Brain microvascular endothelial cell (primary cell): ENCODE measurements around the gene DCLRE1A.
"Not testable (repeated sequence)": the region's sequence is repeated elsewhere in the genome, so short reads cannot be mapped to it uniquely, and the experiment has no call there.

Experiments
- DNase-seq: peaks from one replicate; pipeline ENCODE4 v3.0.0-alpha.2; 2020
- H3K27ac ChIP-seq: fragments of 250-450 bp; sonication (Bioruptor Pico); 2 replicates; pipeline ENCODE4 v1.5.1; 2020; ENCODE audit warnings: mild to moderate bottlenecking, moderate library complexity
- H3K27me3 ChIP-seq: fragments of 250-450 bp; sonication (Bioruptor Pico); replicated peaks from 2 replicates; pipeline ENCODE4 v1.5.1; 2020; ENCODE audit warnings: mild to moderate bottlenecking
- H3K36me3 ChIP-seq: fragments of 250-450 bp; sonication (Bioruptor Pico); replicated peaks from 2 replicates; pipeline ENCODE4 v1.5.1; 2020; ENCODE audit warnings: mild to moderate bottlenecking
- H3K4me3 ChIP-seq: 2 replicates; pipeline ENCODE4 v1.5.1; 2011; ENCODE audit warnings: low read depth, mild to moderate bottlenecking, control low read depth, low read length, moderate library complexity
- in situ Hi-C: cut with HindIII; loops from 2 replicates; pipeline ENCODE4 v1.10.0; 2017; ENCODE audit warnings: low sequenced_read_pairs, low pct_ligation_motif_present
- TF ChIP-seq, protein P1 (sequence below): IDR thresholded peaks from 2 replicates; pipeline ENCODE4 v1.5.1; 2011; ENCODE audit warnings: low read depth, mild to moderate bottlenecking, moderate library complexity, low read length, control low read depth, inconsistent platforms; ENCODE audit errors: missing control alignments

Gene DCLRE1A

DNA sequence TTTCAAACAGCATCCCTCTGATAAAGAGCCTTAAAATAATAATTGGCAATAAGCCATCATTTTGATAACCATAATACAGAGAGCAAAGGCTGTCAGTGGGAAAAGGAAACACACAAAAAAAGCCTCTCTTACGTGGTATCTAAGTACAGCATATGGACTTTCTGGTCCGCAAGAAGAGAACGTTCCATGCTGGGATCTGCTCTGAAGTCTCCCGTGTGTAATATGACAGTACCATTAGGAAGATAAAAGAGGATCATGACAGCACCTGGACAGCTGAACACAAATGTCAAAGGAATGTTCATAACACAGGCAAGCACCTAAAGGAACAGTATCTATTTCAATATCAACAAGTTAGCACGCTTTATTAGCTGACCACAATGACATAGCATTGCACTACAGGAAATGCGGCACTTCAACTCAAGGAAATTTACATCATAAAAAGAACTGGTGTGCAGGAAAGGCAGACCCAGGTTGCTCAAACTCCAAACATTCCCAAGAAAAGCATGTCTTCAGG, 9.9 kb downstream of the DCLRE1A start:
- DNase-seq, result no peak
- no peaks in the 10 kb centered on the region for H3K27me3 ChIP-seq
- no peak overlapping the region for H3K27ac ChIP-seq
- in situ Hi-C loops, result no loop called here
- no peak overlapping the region for H3K4me3 ChIP-seq
- TF ChIP-seq, protein P1, sequence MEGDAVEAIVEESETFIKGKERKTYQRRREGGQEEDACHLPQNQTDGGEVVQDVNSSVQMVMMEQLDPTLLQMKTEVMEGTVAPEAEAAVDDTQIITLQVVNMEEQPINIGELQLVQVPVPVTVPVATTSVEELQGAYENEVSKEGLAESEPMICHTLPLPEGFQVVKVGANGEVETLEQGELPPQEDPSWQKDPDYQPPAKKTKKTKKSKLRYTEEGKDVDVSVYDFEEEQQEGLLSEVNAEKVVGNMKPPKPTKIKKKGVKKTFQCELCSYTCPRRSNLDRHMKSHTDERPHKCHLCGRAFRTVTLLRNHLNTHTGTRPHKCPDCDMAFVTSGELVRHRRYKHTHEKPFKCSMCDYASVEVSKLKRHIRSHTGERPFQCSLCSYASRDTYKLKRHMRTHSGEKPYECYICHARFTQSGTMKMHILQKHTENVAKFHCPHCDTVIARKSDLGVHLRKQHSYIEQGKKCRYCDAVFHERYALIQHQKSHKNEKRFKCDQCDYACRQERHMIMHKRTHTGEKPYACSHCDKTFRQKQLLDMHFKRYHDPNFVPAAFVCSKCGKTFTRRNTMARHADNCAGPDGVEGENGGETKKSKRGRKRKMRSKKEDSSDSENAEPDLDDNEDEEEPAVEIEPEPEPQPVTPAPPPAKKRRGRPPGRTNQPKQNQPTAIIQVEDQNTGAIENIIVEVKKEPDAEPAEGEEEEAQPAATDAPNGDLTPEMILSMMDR, result no peak
- H3K36me3 ChIP-seq, result no peaks in the 10 kb centered on the region

DNA sequence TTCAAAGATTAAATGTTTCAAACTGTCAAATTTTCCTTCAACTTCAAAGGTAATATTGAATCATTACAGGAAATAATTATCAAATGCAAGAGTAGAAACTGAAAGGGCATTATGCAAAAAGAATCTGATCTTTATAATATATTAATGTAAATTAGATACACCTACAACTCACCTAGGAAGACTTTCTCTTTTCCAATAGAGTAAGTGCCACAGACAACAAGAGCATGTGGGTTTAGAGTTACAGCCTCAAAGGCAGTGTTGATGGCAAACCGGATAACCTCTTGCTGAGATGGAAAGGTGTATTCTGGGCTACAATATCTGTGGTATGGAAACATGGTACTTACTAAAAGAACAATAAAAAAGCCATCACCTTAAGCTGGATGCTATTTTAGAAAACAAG, 11.7 kb downstream of the DCLRE1A start:
- H3K27ac ChIP-seq, result no peak overlapping the region
- no peaks in the 10 kb centered on the region for H3K36me3 ChIP-seq
- in situ Hi-C loops, result no loop called here
- DNase-seq, result no peak
- TF ChIP-seq, protein P1, result no peak
- no peak overlapping the region for H3K4me3 ChIP-seq
- H3K27me3 ChIP-seq, result no peaks in the 10 kb centered on the region

DNA sequence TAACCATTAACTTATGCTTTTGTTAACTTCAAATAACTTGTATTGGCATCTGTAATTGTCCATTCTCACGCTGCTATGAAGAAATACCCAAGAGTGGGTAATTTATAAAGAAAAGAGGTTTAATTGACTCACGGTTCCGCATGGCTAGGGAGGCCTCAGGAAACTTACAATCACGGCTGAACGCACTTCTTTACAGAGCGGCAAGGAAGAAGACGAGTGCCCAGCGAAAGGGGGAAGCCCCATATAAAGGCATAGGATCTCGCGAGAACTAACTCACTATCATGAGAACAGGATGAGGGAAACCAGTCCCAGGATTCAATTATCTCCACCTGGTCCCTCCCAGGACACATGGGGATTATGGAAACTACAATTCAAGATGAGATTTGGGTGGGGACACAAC, 25.3 kb downstream of the DCLRE1A start:
- DNase-seq, H3K4me3 ChIP-seq, H3K27ac ChIP-seq, H3K36me3 ChIP-seq, H3K27me3 ChIP-seq, in situ Hi-C loops: not testable (repeated sequence)

DNA sequence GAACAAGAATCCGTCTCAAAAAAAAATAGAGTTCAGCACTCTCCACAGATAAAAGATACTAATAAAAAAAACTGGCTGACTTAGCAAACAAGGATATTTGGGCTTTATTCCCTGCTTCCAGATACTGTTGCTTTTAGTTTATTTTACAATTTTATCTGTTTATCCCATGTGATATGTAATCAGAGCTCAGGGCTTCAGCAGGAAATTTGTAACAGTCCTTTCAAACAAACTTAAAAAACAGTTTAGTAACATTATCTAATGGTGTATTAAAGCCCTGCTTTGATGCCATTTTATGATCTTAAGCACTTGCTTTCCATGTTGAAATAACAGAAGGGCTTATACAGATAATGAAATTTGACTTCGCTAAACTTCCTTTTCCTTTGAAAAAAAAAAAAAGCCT, 28.1 kb downstream of the DCLRE1A start:
- Histone ChIP-seq H3K36me3 (no peaks in the 10 kb centered on the region), H3K27ac (no peak overlapping the region), H3K27me3 (no peaks in the 10 kb centered on the region), H3K4me3 (no peak overlapping the region)
- TF ChIP-seq, protein P1, result no peak
- in situ Hi-C loops, result no loop called here
- no peak for DNase-seq

DNA sequence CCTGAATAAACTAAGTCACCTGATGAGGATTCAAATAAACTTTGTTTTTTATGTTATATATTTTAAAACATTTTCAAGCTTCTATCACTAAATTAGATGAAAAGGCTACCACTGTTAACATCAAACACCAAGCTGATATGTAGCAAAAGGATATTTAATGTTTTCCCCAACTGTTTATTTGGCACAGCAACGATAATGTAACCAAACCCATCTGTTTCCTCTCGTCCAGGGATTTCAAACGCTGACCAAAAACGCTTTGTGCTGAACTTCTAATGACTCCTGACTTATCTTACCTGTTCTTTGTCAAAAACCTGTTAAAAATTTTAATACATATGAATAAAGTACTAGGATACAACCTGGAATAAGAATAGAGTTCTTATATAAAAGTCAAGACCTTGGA, 30.5 kb downstream of the DCLRE1A start:
- Histone ChIP-seq H3K27me3 (no peaks in the 10 kb centered on the region), H3K27ac (no peak overlapping the region), H3K36me3 (no peaks in the 10 kb centered on the region), H3K4me3 (no peak overlapping the region)
- in situ Hi-C loops, result no loop called here
- no peak for DNase-seq
- TF ChIP-seq, protein P1, result no peak

DNA sequence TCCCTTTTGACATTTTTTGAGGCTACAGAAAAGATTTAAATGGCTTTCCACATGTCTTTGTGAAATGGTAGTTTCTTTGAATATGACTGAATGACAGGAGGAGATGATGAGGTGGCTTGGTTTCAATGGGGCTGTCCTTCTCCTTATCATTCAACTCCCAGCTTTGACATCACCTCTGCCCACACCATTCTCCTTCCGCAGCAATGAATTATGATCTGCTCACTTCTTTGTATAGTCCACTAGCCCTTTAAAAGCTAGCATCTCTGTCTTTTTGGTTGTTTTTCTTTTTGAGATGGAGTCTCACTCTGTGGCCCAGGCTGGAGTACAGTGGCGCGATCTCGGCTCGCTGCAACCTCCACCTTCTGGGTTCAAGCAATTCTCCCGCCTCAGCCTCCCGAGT, 31.7 kb downstream of the DCLRE1A start:
- in situ Hi-C loops, result no loop called here
- TF ChIP-seq, protein P1, result no peak
- Histone ChIP-seq H3K27ac (no peak overlapping the region), H3K27me3 (no peaks in the 10 kb centered on the region), H3K4me3 (no peak overlapping the region), H3K36me3 (no peaks in the 10 kb centered on the region)
- DNase-seq, result no peak

DNA sequence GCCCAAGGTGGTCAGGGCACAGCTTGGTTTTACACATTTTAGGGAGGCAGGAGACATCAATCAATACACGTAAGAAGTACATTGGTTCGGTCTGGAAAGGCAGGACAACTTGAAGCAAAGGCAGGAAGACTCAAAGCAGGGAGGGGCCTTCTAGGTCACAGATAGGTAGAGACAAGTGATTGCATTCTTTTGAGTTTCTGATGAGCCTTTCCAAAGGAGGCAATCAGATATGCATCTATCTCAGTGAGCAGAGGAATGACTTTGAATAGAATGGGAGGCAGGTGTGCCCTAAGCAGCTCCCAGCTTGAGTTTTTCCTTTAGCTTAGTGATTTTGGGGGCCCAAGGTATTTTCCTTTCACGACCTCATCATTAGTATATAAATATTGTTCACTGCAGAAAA, 32.6 kb downstream of the DCLRE1A start:
- in situ Hi-C loops, DNase-seq, H3K27ac ChIP-seq, H3K4me3 ChIP-seq, H3K36me3 ChIP-seq, H3K27me3 ChIP-seq: not testable (repeated sequence)
